Stimulated activated CD4-positive, alpha-beta T cell treated with anti-CD3 and anti-CD28 coated beads, Interleukin-4, amount 100 ng/mL, for 48 hours (primary cell): Measurements from ENCODE around the gene WRAP73.

Source experiments
- DNase-seq, 2 donors: peaks; one replicate each; pipeline ENCODE4 v3.0.0-alpha.2; 2020; ENCODE audit warnings: low read depth in 2 of 2

WRAP73 gene

DNA sequence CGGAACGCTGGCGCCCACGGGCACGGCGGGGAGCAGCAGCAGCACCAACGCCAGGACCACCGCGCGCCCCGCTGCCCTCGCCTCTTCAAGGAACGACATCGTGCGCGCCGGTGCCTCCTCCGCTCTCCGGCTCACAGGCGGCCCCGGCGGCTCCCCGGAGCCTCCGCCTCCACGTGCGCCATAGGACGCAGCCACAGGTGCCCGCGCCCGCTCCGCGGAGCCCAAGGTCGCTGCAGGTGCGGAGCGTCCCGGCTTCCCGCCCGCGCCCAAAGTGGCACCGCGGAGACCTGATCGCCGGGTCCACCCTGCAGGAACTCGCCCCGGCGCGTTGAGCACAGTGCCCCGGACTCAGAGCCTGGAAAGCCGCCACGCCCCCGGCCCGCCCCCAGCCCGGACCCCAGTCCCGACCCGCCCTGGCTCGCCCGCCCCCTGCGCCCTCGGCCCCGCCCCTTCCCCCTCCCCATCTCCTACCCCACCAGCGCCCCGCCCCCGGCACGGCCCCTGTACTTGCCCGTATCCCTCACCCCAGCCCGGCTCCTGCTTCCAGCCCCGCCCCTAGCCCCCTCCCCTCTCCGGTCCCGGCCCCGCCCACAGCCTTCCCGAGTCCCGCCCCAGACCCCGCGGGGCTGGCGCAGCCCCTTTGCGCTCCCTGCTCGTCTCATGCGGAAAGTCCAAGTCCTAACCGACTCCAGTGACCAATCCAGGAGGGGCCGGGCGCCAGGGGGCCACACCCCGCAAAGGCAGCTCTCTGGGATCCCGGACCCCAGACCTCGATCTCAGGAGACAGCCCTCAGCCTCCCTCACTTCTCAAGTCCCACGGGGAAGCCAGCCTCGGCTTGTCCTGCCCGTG, 38.5 kb downstream of the WRAP73 start, which contains the start of gene MEGF6:
MEGF6 (minus strand) TSS at position 339 of the 850 bp plus-strand sequence; CDS start at position 99, 240 bp downstream.
- DNase-seq = peak; percentile 45 to 63

DNA sequence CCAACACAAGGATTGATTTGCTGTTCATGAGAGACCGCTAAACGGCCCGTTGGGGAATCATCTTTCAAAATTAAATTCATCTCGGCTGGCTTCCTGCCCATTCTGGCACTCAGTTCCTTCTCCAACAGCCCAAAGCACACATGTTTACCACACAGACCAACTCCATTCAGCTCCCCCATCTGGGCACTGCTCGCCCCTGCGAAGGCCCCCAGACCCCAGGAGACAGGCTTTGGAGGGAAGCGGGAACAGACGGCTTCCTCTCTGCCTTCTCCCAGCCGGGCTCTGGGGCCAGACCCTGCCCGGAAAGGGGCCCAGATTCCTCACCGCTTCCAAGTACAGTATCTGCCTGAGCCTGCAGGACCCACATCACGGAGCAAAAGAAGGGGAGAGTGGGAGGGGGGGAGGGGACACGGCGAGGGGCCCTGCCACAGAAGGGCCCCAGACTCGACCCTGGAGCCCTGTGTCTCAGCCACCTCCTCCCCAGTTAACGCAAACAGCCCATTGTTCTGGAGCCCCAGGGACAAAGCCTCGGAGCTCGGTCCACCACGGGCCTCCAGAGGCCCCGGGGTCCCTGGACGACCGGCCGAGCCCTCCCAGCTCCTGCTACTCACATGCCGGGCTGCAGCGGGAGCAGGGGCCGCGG, 39.3 kb downstream of the WRAP73 start:
- DNase-seq = no peak

DNA sequence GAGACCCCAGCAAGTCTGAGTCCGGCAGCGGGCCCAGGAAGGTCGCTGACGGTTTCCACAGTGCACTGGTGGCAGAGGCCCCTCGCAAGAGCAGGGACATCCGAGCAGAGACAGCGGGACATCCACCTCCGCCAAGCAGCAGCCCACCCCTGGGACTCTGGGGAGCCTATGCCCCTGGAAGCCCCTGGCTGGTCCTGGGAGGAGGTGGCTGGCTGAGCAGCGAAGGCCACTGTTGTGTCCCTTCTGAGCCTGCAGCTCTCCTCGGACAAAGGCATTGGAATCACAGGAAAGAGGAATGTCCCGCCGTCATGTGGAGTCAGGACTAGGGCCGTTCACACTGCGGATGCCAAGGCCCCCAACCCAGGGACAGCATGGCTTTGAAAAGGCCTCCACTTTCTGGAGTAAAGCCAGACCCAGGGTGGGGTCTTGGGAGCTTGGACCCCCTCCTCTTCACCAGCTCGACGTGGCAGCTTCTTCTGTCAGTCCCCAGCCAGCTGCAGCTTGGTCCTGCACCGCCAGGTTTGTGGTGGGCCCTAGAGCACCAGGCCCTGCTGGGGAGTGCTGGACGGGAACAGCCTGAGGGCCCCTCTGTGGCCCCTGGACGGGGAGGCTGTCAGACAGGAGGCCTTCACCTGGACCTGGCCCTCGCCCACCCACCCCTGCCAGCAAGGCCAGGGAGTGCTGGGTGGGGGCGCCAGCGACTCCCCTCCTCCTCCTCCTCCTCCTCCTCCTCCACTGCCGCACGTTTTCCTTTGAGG, 40.0 kb downstream of the WRAP73 start:
- DNase-seq = no peak

DNA sequence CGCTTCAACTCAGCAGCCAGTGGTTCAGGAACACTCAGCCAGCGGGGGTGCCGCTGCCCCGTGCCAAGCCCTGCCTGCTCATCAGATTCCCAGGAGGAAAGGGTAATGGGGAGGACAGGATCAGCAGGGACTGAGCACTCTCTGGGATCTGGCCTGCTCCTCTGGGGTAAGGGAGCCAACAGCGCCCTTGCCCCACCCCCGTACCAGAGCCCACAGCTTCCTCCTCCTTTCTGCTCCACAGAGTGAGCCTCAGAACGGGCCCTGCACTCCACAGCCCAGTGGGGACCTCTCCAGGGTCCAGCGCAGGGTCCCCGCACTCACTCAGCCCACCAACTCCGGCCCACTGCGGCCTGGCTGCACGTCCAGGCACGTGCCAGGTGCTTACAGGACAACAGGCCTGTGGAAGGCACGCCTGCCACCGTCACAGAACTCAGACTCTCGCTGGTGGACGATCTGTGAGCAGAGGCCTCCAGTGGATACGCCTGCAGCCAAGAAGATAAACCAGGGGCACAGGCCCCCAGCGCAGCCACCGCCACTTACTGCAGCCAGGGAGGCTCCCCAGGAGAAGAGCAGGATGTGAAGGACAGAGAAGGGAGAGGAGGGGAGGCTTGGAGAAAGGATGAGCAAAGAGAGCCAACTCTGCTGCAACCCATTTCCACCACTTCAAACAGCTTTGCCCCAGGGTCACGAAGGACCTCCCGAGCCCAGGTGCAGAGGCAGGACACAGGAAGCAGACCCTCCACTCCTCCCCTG, 40.7 kb downstream of the WRAP73 start:
- no peak for DNase-seq

DNA sequence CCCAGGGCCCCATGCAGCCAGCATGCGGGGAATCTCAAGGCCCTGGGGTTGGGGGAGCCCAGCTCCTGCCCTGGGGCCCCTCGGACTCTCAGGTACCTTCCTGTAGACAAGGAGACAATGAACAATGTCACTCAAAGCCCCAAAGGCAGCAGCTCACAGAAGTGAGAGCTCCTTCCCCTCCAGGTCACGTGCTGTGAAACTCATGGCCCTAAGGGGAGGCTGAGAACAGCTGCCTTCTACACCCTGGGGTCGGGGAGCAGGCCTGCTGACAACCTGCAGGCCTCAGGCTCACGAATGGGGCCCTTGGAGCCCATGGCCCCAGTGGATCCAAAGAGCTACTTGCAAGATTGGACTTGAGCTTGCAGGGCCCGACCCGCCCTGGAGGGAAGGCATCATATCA, 41.7 kb downstream of the WRAP73 start:
- no peak for DNase-seq

DNA sequence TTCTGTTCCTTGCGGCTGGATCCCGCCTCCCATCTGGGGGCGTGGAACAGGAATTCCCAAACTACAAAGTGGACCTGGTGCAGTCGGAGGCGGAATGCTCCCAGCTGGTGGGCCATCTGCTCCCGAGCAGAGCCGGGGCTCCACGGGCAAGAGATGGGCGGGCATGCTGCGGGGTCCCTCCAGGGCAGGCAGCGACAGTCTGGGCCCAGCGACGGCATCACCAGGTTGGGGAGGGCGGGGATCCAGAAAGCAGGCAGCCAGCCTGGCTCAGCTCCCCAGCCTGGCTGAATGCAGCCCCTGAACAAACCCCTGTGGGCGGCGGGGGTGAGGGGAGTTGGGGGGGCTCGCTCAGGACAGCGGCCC, 42.2 kb downstream of the WRAP73 start:
- DNase-seq = no peak

DNA sequence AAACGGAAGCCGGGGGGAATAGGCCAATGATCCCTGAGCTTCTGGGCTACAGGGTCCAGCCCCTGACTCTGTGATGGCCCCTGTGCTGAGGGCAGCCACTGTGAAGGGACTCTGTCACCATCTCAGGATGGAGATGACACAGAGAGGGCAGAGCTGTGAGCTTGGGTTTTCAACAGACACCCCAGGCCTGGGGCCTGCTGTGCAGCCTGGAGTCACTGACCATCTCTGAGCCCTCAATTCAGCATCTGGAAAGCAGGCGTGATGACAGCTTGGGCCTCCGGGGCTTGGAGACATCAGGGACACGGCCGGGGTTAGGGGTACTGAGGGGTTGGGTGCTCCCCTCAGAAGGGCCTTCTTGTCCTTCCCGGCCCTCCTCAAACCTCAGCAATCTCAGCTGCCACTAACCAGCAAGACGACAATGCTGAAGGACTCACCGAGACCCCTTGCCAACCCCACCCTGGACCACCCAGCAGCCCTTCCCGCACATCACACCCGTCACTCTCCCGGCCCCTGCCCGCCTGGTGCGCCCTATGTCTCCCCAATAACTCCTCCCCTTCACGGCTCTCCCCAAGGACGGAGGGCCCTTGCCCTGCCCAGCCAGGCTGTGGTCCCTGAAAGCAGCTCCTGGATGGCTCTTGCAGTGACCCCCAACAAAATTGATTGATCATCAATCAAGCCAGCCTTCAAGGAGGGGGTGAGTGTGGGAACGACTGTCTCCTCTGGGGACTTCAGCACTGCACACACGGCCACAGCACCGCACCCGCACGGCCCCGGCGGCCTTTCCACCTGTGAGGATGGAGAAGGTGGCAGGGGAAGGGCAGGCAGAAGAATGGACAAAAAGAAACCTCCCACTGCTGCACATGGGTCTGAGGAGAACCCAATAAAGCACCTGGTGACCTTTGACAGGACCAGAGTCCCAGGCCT, 42.9 kb downstream of the WRAP73 start:
- no peak for DNase-seq

DNA sequence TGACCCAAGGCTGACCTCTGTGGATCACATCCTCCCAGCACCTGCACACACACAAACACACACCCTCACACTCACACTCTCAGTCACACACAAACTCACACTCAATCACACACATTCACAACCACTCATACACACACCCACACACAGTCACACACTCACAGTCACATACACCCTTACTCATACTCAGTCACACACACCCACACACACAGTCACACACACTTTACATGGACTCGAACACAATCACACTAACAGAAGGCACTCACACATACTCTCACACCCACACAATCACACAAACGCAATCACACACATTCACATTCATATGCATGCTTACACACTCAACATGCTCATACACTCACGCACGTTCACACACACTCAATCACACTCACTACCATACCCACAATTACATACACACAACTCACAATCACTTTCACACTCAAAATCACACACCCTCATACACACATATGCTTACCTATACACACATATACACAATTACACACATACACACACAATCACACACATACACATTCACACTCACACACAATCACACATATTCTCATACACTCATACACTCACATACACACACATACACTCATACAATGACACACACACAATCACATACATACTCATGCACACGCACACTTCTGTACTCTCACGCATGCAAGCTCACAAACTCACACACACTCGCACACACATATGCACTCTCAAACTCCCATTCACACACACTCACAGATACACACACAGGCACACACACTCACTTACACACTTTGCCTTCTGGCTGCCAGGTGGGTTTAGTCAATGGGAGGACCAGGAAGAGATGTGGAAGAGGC, 44.7 kb downstream of the WRAP73 start:
- DNase-seq = no peak

DNA sequence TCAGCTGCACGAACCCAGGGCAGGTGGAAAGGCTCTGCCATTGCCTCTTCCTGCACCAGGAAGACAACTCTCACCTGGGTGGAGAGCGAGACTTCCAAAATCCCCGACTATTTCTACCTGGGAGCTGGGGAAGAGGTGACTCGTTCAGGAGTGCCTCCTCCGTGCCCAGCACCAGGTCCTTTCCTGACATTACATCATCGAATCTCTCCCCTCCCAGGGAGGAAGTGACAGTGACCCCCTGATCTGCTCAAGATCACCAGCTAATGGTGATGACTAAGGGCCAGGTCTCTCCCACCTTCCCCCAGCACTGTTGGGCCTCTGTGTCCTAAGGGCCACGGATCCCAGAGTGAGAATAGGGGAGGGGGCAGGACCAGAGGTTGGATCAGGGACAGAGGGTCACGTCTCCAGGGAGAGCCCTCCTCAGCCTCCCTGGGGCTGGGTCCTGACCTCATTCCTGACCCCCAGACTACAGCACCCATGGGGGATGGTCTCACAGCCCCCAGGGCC, 45.4 kb downstream of the WRAP73 start:
- DNase-seq = no peak

DNA sequence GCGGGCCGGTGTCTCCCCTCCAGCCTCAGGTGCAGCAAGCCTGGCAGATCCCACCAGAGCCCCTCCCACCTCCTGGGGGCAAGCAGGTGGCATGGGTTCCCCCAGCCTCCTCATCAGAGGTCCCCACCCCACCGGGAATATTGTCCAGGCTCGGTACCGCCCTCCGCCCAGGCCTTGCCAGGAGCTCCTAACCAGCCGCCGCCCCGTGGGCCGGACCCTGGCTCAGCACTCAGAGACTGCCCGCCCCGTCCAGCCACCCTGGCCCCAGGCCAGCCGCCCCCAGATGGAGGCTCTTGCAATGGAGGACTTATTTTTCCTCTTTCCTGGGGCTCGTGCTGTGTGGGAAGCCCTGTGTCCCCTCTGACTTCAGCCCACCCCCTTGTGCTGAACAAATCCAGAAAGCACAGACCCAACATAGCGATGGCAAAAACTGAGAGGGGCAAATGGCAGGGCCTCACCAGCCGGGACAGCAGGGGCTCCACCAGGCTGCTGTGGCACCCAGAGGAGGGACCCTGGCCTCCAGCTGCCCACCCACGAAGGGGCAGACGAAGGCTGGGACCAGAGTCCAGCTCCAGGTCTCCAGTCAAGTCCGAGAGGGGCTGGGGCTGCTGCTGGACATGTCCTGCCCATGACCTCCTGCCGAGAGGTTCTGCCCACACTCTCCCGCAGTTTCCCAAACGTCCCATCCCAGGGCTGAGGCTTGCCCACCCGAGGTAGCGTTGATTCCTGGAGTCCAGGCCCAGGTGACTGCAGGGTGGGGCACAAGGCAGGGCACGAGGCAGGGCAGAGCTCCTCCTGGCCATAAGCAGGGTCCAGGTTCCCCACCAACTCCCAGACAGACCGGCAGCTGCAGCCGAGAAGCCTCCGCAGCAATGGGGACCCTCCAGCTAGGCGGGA, 46.1 kb downstream of the WRAP73 start:
- no peak for DNase-seq

DNA sequence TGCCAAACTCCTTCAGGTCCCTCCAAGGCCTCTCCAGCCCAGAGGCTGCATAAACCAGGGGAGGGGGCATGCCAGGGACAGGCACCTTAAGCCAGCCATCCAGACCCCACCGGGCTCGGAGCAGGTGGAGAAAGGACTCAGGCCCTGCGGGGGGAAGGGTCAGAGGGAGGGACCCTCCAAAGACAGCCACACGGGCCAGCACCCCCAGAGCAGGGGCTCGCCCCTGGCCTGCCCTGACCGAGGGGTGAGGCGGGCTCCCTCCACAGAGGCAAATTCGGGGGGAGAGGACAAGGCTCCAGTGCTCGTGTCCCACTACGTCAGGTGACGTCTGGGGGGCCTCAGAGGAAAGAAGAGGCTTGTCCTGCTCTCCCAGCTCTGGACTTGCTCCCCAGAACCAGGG, 46.7 kb downstream of the WRAP73 start:
- DNase-seq = no peak

DNA sequence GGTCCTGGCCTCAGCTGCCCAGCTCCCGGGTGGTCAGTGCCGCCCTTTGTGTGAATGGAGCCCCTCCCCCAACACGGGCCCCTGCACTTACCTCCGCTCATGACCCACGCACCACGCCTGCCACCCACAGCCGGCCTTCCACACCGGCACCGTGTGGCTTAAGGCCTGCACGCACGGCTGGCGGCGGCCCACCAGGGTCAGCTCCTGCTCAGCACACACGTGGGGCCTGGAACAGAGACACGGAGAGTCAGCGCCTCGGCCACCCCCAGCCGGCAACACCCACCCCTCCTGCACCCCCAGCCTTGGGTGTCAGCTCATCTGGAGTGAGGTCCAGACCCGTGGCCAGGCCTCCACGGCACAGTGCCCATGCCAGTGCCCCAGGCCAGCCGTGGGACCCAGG, 47.5 kb downstream of the WRAP73 start:
- DNase-seq = no peak

DNA sequence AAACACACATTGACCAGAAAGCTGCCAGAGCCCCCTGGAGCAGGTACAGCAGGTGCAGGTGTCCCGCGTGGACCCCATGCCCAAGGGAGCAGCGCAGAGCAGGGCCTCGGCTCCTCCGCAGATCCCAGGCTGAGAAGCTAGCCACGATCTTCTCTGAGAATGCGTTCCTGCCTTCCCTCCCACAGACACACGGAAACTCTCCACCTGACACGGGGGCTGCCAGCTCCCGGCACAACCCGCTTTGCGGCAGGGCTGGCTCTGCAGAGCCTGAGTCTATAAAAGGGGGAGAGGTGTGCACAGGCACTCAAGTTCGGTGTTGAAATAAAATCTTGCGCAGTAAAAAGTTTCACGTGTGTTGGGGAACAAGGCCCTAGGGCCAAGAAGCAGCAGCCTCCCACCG, 48.2 kb downstream of the WRAP73 start:
- DNase-seq = no peak

DNA sequence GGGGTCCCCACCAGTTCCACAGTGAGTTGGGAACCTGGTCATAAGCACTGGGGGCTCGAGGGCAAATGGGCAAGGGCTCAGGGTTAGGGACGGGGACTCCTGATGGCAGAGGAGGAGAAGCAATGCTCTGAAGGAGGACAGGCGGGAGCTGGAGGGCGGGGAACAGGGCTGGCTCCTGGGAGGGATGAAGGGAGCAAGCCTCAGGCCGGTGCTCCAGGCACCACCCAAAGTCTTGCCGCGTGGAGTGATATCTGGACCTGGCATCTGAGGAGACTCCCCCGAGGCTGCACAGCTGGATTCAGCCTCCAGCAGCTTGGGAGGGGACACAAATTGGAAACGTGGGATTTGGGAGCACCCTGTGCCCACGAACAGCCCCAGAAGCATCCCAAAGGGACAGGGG, 49.5 kb downstream of the WRAP73 start:
- no peak for DNase-seq

DNA sequence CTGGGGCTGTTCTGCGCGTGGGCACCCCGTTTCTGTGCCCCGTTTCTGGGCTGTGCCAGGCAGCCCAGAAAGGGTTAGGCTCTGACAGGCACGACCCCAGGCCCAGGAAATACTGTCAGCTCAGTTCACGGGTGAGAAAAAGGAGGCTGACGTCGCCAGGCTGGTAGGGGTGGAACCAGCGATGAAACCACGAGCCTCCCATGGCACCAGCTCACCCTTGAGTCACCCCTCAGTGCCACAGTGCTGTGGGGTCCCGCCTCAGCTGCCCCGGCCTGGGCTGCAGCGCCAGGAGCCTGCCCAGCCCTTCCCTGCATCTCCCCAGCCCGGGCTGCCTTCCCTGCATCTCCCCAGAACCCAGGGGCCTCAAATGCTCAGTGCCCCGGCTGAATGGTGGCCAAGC, 50.1 kb downstream of the WRAP73 start:
- no peak for DNase-seq

DNA sequence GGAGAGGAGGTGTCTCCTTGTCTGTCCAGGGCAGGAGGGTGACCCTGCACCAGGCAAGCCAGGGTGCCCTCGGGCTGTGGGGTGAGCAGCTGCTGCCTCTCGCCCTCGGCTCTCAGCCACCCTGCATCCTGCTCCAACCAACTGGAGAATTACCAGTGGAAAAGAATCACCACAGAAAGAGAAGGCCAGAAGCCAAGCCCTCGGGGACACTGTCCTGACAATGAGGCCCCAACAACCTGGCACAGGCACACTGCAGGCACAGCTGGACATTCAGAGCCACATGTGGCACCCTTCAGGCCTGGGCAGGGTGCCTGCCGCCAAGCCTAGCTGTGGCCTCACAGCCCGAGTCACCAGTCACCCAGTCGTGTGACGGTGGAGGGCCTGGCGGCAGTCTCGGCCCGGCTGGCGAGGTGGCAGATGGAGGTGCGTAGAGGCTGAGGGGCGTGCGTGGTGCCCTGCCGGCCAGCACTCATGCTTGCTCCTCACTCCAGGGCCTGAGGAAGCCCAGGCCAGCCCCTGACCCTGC, 50.6 kb downstream of the WRAP73 start:
- no peak for DNase-seq

DNA sequence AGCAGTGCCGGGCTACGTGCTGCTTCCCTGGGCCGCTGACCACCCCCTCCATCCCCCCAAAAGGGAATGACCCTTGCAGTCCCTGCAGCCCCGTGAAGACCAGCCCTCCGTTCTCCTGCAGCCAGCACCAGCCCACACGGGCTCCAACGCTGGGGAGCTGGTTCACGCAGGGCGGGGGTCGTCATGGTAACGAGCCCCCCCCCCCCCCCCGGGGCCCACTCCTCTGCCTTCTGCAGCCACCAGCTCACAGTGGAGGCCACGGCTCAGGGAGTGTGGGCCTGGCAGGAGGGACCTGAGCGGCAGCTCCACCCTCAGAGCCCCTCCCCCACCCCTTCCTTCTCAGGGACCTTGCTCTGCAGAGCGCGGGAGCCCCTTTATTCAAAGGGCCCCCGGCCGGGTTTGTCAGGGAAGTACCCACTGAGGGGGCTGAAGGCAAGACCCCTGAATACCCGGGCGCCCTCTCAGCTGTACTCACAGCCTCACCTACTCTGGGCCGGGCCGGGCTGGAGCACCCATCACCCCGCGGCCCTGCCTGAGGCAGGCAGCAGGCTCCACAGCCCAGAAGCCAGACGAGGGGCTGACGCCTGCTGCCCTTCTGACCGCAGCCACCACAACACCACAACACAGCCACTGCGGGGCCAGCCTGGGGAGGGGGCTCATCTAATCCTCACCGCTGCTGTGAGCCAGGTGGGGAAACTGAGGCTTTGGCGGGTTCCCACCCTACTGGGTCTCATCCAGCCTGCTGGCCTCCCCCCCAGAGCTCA, 51.2 kb downstream of the WRAP73 start:
- DNase-seq = no peak

DNA sequence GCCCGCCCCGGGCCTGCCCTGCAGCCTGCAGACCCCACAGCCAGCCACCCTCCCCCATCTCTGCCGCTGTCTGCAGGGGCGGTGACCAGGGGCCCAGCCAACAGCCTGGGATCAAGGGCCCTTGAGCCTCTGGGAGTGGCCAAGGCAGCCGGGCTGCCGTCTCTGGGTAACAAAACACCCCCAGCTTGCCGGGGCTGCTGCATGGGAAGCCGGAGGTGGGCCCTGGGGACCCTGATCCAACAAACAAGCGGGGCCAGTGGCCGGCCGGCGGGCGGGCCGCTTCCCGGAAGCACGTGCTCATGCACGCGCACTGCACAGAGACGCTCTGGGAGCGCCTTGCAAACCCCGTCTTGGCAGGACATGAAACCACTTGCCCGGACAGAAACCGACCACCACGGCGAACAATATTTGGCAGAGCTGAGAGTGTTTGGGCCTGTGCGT, 51.8 kb downstream of the WRAP73 start:
- DNase-seq = no peak
